ENCODE results near the gene CCDC27. TPM values are rescaled to one million over a fixed set of nuclear protein-coding genes. Genes with fewer than 3 reads are reported as not detected.

Gene CCDC27
- total RNA-seq, 1 experiment from 2014 or later: not detected

- H3K27me3 Mint-ChIP-seq (ENCODE audit: insufficient read depth, unreplicated experiment): no peaks in the 10 kb centered on the region
- BruUV-seq (replicated peaks): no TSS peak
- no peak for TF ChIP-seq CTCF (IDR thresholded peaks at IDR 0.05; ENCODE audit: insufficient read depth in 1 of 2, low read depth in 1 of 2, low read length in 1 of 2, severe bottlenecking in 1 of 2, unreplicated experiment in 1 of 2)
- intact Hi-C loops (cut with micrococcal nuclease; ENCODE audit: unreplicated experiment): no loop called here
- Histone ChIP-seq H3K9me3 (no peaks in the 10 kb centered on the region), H3K36me3 (ENCODE audit: control insufficient read depth, insufficient read depth, low read length) (no peaks in the 10 kb centered on the region), H3K27me3 (replicated peaks; ENCODE audit: control insufficient read depth, insufficient read depth, low read length) (no peaks in the 10 kb centered on the region), H3K4me1 (no peaks in the 10 kb centered on the region), H3K4me3 (ENCODE audit: low read depth, low read length) (no peak overlapping the region)
- no peak for DNase-seq
- ChIA-PET CTCF (no interaction called here), POLR2A (no interaction called here)
- H3K4me3 Mint-ChIP-seq (ENCODE audit: unreplicated experiment): no peak overlapping the region
- no peaks in the 10 kb centered on the region for H3K4me1 Mint-ChIP-seq (ENCODE audit: low read depth, unreplicated experiment)
- H3K27ac Mint-ChIP-seq (ENCODE audit: unreplicated experiment): no peak overlapping the region
- H3K36me3 Mint-ChIP-seq (ENCODE audit: insufficient read depth, unreplicated experiment): peaks cover 6% of the 10 kb centered on the region
- no peaks in the 10 kb centered on the region for H3K9me3 Mint-ChIP-seq (ENCODE audit: unreplicated experiment)
These were observed 62.7 kb downstream of the CCDC27 start for GRCh38 chr1:3814771-3815561.

DNA sequence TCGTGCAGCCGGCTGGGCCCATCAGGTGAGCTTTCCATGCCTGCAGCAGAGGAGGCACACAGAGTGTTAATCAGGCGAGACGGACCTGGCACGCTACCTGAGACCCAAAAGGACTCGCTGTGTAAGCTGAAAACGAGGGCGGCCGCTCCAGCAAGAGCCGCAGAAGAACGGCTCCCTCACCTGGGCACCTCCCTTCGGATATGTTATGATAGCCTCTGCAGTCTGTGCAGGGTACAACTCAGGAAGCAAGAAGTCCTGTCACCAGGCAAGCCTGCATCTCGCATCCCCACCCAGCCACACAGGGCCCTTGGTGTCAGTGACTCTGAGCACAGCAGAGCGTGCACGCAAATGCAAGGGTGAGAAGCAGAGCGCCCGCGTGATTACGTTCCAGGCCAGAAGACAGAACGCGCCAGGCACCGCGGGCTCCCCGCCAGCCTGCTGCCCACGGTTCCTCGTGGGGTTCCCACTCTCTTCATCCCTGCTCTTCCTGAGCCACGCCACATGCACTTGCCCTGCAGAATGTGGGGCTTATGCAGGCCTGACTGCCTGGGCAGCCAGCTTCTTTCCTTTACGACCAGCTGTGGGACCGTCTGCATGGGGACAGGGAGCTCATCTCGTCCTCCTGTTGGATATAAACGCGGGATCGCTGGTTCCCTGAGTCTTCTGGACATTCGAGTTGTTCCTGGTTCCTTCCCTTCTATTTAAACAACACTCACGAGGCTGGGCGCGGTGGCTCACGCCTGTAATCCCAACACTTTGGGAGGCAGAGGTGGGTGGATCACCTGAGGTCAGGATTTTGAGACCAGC, 64.3 kb downstream of the CCDC27 start:
- H3K27me3 Mint-ChIP-seq (ENCODE audit: insufficient read depth, unreplicated experiment): no peaks in the 10 kb centered on the region
- H3K9me3 ChIP-seq: no peaks in the 10 kb centered on the region
- POLR2A ChIA-PET: no interaction called here
- DNase-seq: no peak
- BruUV-seq (replicated peaks): no TSS peak
- no peaks in the 10 kb centered on the region for H3K4me1 Mint-ChIP-seq (ENCODE audit: low read depth, unreplicated experiment)
- no peaks in the 10 kb centered on the region for H3K36me3 ChIP-seq (ENCODE audit: control insufficient read depth, insufficient read depth, low read length)
- H3K27ac Mint-ChIP-seq (ENCODE audit: unreplicated experiment): no peak overlapping the region
- no peaks in the 10 kb centered on the region for H3K4me1 ChIP-seq
- CTCF ChIA-PET: no interaction called here
- no peak overlapping the region for H3K4me3 ChIP-seq (ENCODE audit: low read depth, low read length)
- H3K27me3 ChIP-seq (replicated peaks; ENCODE audit: control insufficient read depth, insufficient read depth, low read length): no peaks in the 10 kb centered on the region
- H3K4me3 Mint-ChIP-seq (ENCODE audit: unreplicated experiment): no peak overlapping the region
- peaks cover 6% of the 10 kb centered on the region for H3K36me3 Mint-ChIP-seq (ENCODE audit: insufficient read depth, unreplicated experiment)
- TF ChIP-seq CTCF (IDR thresholded peaks at IDR 0.05; ENCODE audit: insufficient read depth in 1 of 2, low read depth in 1 of 2, low read length in 1 of 2, severe bottlenecking in 1 of 2, unreplicated experiment in 1 of 2): no peak
- intact Hi-C loops (cut with micrococcal nuclease; ENCODE audit: unreplicated experiment): no loop called here
- H3K9me3 Mint-ChIP-seq (ENCODE audit: unreplicated experiment): no peaks in the 10 kb centered on the region

DNA sequence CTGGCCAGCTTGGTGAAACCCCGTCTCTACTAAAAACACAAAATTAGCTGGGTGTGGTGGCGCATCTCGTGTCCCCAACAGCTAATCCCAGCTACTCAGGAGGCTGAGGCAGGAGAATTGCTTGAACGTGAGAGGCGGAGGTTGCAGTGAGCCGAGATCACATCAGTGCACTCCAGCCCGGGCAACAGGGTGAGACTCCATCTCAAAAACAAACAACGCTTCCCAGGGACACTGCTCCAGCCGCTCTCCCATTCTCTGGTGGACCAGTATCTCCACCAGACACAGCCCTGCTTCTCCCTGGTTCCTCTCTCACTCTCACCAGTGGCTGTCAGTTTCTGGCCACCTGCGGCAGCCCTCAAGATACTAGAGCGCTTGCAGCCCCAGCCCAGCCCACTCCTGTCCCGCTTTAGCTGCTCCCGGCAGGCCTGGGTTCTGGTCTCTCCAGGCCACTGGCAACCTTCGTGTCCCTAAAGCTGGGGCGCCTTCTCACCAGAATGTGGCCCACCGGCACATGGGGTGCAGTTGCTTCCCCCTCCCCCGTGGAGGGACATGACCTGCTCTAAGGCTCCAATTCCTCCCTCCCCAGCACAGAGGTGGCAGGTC, 65.0 kb downstream of the CCDC27 start:
- H3K36me3 ChIP-seq (ENCODE audit: control insufficient read depth, insufficient read depth, low read length): no peaks in the 10 kb centered on the region
- Mint-ChIP-seq H3K36me3 (ENCODE audit: insufficient read depth, unreplicated experiment) (peaks cover 10% of the 10 kb centered on the region), H3K4me3 (ENCODE audit: unreplicated experiment) (no peak overlapping the region), H3K9me3 (ENCODE audit: unreplicated experiment) (no peaks in the 10 kb centered on the region), H3K4me1 (ENCODE audit: low read depth, unreplicated experiment) (no peaks in the 10 kb centered on the region), H3K27ac (ENCODE audit: unreplicated experiment) (no peak overlapping the region), H3K27me3 (ENCODE audit: insufficient read depth, unreplicated experiment) (no peaks in the 10 kb centered on the region)
- H3K9me3 ChIP-seq: no peaks in the 10 kb centered on the region
- BruUV-seq (replicated peaks): no TSS peak
- TF ChIP-seq CTCF (IDR thresholded peaks at IDR 0.05; ENCODE audit: insufficient read depth in 1 of 2, low read depth in 1 of 2, low read length in 1 of 2, severe bottlenecking in 1 of 2, unreplicated experiment in 1 of 2): no peak
- CTCF ChIA-PET: no interaction called here
- no peaks in the 10 kb centered on the region for H3K27me3 ChIP-seq (replicated peaks; ENCODE audit: control insufficient read depth, insufficient read depth, low read length)
- no peak overlapping the region for H3K4me3 ChIP-seq (ENCODE audit: low read depth, low read length)
- POLR2A ChIA-PET: no interaction called here
- intact Hi-C loops (cut with micrococcal nuclease; ENCODE audit: unreplicated experiment): no loop called here
- DNase-seq: no peak
- no peaks in the 10 kb centered on the region for H3K4me1 ChIP-seq

Measured in Caco-2 (cell line).